GM19463 (cell line): Measurements from ENCODE around the gene EDN1.
"Not testable (repeated sequence)": the region's sequence is repeated elsewhere in the genome, so short reads cannot be mapped to it uniquely, and the experiment has no call there.

Experiments
- ATAC-seq: cut with Tn5 transposase; IDR thresholded peaks from one replicate; pipeline ENCODE4 v1.9.1; 2021; ENCODE audit warnings: mild to moderate bottlenecking, moderate library complexity; ENCODE audit not compliant: unreplicated experiment

The EDN1 gene

DNA sequence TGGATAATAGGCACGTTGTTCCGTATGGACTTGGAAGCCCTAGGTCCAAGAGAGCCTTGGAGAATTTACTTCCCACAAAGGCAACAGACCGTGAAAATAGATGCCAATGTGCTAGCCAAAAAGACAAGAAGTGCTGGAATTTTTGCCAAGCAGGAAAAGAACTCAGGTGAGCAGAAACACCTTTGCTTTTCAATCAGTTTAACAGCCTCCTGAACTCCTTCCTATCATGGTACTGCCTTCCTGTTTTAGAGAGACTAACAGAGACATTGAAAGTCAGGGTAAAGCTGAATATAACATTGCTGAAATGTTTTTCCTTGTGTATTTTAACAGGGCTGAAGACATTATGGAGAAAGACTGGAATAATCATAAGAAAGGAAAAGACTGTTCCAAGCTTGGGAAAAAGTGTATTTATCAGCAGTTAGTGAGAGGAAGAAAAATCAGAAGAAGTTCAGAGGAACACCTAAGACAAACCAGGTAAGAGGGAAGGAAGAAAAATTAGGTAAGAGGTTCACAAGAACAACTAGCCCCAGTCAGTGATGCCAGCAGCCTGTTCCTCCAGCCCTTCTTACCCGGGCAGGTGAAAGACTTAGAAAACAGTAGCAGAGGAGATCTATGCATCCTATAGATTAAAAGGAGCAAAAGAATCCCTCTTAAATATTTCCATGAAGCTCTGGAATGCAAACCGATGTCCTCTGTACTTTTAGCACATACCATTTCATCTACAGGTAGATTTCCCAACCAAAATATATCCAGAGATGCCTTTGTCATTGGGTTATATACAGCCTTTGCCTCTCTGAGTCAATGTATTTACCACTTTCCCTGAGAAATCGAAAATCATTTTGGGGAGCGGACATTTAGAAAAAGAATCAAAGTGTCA lies 4.0 kb downstream of the EDN1 start:
- no peak for ATAC-seq

DNA sequence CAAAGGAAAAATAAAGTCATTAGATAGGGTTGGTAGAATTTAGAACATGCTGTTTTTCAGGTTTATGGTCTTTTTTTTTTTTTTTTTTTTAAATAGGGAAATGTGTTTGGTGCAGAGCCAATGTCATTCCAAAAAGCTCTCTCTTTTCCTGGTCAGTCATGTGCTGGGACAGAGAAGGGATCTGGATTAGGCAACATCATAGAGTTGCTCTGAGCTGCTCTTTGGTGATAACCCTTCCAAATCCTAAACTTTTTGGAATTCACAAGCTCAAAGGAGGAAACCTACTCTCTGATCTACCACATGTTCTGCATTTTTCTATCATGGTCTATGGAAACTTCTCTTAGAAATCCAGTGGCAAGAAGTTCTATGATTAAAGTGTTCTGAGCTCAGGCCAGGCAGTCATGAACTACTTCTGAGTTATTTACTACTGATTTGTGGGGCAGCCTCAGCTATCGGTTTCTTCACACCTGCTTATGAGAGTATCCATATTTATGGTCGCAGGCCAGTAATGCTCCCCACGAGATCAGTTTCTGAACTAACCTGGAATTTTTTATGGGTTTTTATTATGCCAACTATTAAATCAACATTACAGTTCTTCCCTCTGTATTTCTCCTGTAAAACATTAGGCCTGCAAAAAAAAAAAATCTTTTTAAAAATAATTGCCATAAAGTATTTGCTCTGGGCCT lies 4.8 kb downstream of the EDN1 start:
- no peak for ATAC-seq

DNA sequence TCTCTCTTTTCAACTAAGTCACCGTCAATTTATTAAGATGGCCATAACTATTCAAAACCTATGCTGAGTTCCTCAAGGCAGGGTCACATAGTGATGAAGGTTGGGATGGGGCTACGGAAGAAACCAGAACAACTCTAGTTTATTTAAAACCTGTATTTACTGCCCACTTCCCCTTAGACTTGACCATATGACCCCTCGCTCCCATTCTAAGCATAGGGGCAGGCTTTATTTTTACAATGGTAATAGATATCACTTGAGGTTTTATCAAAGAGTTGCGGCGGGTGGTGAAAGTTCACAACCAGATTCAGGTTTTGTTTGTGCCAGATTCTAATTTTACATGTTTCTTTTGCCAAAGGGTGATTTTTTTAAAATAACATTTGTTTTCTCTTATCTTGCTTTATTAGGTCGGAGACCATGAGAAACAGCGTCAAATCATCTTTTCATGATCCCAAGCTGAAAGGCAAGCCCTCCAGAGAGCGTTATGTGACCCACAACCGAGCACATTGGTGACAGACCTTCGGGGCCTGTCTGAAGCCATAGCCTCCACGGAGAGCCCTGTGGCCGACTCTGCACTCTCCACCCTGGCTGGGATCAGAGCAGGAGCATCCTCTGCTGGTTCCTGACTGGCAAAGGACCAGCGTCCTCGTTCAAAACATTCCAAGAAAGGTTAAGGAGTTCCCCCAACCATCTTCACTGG lies 5.5 kb downstream of the EDN1 start:
- ATAC-seq = no peak

DNA sequence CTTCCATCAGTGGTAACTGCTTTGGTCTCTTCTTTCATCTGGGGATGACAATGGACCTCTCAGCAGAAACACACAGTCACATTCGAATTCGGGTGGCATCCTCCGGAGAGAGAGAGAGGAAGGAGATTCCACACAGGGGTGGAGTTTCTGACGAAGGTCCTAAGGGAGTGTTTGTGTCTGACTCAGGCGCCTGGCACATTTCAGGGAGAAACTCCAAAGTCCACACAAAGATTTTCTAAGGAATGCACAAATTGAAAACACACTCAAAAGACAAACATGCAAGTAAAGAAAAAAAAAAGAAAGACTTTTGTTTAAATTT lies 6.1 kb downstream of the EDN1 start:
- no peak for ATAC-seq

DNA sequence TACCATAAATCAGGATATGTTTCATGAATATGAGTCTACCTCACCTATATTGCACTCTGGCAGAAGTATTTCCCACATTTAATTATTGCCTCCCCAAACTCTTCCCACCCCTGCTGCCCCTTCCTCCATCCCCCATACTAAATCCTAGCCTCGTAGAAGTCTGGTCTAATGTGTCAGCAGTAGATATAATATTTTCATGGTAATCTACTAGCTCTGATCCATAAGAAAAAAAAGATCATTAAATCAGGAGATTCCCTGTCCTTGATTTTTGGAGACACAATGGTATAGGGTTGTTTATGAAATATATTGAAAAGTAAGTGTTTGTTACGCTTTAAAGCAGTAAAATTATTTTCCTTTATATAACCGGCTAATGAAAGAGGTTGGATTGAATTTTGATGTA lies 6.4 kb downstream of the EDN1 start:
- ATAC-seq = no peak

DNA sequence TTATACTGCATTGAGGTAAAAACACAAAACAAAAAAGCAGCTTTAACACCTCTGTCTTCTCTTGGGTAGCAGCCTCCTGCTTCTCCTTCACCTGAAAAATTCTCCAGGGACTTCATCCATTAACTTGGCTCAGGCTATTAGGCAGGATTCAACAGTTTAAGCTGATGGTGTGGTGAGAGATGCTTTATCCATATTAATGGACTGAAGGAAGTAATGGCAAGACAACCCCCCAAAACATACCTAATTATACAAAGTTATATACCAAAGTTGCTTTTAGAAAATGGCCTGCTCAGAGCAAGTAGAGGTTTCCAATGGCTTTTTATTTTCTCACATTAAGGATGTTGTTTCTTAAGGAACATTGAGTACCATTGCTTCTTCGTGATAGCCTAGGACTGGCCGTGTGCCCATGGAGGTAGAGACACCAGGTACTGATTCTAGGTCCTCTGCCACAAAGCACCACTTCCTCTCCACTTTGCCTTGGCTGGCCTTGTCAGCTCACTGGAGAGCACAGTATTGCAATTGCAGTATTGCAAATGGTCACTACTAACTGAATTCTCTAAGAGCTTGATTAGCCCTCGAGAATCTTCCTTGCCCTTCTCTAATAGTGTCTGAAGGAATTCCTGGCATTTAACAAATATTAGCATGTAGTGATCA lies 7.3 kb downstream of the EDN1 start:
- ATAC-seq = no peak

DNA sequence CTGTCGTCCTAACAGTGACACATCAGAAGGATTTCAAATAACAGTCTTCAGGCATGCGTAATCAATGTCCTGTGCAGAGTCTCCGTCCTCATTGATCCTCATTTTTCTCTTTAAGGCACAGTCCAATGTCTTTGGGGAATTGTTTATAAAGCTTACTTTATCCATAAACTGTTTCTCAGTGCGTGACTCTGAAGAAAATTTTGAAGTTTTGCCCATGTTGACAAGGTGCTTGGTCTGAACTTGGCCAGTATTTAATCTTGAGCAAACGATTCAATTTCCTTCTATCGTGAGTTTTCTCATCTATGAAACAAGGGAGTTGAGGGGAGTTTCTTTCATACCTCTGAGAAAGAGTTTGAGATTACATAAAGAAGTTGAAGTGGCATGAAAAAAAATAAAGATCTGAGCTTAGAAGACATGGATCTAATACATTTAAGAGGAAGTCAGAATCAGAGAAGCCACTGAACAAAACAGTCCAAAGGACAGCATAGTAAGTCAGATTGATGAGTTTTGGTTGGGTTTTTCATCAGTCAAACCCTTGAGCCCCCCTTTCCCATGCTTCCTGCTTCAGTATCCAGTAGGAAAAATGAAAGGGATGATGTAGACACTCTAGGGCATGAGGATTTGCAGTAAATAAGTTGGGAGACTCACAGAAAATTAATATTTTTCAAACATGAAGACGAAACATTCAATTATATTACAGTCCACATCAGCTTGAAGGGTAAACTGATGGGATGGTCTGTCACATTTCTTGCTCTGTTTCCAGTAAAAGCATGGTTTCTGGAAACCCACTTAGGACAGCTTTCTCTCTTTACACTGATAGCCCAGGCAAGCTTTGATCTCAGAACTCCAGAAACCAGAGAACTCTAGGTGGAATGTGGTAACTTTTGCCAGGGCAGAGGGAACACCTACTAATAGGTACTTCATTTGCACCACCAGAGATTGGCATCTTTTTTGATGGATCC lies 8.1 kb downstream of the EDN1 start:
- ATAC-seq = no peak

DNA sequence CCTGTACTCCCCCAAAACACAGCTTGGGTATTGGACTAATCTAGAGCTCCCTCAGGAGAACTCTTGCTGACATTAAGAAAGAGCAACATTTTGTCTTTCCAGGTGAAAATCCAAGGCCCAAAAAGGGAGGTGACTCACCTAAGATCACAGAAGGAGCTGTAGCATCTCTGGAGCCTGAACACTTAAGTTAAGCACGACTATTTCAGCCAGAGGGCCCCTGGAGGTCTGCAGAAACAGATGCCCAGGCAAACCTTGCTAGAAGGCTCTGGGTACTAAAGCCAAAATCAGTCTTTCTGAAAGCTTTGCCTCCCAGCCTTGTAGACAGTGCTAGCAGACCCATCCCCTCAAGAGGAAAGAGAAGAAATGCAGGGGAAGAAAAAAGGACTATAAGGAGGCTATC lies 8.8 kb downstream of the EDN1 start:
- no peak for ATAC-seq

DNA sequence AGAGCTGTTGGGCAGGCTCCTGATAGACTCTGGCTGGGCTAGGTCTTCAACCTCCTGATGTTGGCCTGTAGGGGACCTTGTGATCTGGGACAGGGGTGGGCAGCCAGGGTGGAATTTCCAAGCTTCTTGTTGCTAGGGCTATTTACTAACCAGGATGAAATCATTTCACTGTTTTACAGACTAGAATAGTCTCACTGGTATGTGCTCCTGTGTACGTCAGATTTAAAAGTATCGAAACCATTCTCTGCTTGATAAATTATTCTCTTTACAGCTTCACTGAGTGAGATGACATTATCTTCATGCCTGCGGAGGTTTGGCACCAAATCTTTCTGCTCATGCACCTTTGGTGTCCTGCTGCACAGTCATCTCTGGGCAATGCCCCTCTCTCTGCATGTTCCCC lies 10.9 kb downstream of the EDN1 start:
- ATAC-seq = no peak

DNA sequence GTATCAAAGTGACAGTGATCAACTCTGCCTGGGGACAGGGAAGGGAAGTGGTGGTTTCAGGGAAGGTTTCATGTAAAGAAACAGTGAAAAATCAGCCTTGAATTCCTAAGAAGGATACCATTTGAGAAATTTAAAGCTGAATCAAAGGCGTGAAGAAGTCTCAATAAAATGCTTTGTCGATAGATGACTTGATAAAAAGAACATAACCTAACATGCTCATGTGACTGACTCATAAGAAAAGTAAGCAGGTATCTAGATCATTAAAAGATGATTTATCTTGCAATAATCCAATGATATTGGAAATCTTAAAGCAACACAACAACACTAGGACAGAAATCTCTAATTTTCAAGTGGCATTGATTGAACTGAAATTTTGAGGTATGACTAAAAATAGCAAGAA lies 14.3 kb downstream of the EDN1 start:
- ATAC-seq = no peak

DNA sequence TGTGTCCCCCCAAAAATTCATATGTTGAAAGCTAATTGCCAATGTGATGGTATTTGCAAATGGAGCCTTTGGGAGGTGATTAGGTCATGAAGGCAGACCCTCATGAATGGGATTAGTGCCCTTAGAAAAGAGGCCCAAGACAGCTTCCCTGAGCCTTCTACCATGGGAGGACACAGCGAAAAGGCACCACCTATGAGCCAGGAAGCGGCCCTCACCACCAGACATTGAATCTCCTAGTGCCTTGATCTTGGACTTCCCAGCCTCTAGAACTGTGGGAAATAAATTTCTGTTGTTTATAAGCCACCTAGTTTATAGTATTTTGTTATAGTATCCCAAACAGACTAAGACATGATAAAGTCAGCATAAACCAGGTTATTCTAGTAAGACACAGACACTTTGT lies 18.9 kb downstream of the EDN1 start:
- ATAC-seq = no peak

DNA sequence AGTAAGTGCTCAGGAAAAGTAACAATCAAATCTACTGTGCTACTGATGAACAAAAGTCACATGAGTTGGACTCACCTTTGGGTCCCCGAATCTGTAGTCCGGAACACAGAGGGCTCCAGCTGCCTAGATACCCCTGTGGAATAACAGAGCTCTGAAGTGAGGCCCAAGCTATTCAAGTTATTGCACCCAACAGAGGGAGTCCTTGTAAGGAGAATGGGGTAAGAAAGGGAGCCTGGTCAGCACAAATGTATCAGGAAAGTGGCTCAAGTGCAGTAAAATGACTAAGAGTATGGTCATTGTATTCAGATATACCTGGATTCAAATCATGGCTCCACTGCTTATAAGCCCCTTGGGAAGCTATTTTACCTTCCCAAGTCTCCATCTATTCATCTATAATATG lies 20.9 kb downstream of the EDN1 start:
- ATAC-seq = no peak

DNA sequence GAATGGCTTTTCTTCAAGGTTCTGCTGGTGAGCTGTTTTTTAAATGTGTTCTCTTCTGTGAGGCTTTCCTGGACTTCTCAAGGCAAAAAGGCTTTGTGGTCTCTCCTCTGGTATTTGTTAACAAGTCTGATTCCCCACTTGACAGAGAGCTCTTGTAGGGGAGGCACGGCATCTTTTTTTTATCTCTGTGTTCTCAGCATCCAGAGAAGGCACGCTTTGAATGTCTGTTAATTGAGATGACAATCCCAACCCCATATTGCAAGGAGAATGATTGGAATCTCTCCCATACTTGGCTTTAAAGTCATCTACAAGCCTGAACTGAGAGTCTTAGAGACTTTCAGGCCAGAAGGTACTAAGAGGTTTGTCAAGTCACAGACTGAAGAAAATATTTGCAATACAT lies 22.6 kb downstream of the EDN1 start:
- no peak for ATAC-seq

DNA sequence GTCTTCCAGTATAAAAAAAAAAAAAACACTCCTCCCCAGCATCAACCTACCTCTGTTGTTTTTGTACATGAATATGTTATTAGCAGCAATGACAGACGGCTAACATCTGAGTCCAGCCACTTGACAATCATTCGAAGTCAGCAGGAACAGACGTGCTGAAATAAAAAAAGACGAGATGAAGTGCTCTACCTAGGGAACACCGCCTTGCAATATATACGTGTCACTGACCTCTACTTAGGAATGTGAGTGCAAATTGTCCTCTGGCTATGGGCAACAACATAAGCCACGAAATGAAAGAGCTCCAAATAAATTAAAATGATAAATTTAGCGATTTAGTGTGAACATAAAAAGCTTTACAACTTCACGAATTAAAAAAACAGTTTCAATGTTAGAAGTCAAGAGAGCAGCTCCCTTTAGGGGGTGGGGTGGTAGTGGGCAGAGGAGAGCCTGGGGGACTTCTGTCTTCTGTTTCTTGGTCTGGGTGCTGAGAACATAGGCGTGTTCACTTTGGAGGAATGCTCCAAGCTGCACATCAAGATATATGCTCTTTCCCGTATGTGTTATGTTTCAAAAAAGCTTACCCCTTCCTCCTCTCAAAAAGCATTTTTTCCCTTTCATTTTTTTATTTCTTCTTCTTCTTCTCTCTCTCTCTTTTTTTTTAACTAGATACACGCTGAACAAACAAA lies 23.3 kb downstream of the EDN1 start:
- ATAC-seq = no peak

DNA sequence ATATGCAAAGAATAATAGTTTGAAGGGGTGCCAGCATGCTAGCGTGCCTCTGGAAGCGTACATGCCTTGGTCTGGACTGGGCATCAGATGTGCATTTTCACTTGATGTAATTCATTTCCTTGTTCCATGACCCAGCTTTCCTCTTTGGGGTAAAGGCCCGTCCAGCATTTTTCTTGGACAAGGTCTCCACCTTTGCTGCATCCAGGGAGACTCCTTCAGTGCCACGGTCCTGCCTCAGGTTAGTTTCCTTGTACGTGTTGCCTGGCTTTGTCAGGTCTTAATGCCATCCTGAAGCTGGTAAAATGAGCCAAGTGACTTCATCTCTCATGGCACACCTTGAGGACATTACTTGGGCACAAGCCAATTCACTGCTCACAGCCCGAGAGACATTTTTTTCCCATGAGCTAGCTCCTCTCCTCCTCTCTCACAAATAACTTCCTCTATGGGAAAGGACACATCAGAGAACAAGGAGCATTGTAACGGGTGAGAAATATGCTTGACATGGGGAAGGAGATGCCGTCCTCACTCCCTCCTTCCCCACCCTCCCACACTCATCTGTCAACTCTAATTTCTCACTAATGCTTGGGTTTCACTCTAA lies 23.9 kb downstream of the EDN1 start:
- ATAC-seq = no peak

DNA sequence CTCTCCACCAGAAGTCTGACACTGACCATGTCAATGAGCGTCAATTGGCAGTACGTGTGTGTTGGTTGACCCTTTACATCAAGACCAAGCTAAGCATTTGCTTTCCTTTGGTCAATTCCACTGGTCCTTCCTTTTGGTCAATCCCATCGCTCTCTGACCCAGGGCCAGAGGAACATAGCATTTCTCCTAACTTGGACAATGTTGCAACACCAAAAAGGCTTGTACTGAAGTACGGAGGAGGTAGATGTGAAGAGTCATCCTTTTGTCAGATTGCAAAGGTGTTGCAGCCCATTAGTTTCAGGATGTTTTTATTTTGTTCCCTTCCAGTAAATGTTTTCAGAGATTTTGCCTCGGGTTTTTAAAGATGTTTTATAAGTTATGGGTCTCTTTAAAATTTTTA lies 24.6 kb downstream of the EDN1 start:
- no peak for ATAC-seq

DNA sequence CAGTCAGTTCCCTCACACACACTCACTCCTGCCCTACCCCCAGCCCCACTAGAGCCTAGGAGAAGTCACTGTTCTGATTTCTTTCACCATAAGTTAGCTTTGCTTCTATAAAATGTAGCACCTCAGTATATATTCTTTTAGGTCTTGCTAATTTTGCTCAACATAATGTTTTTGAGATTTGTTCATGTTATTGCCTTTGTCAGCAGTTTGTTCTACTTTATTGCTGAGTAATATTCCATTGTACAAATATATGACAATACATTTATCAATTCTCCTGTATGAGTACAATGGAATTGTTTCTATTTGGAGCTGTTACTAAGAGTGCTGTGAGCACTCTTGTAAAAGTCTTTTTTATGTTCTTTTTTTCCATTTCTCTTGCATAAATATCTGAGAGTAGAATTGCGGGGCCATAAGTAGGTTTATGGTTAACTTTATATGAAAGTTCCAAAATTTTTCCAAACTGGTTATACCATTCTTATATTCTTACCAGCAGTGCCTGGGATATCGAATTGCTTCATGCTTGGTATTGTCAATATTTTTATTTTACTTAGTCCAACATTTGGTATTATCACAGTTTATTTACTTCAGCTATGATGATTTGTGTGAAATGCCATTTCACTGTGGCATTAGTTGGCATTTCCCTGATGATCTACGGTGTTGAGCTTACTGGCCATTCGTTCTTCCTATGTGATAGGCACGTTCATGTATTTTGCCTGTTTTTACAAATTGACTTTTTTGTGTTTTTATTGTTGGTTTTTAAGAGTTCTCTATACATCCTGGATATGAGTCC lies 25.3 kb downstream of the EDN1 start:
- ATAC-seq = no peak

DNA sequence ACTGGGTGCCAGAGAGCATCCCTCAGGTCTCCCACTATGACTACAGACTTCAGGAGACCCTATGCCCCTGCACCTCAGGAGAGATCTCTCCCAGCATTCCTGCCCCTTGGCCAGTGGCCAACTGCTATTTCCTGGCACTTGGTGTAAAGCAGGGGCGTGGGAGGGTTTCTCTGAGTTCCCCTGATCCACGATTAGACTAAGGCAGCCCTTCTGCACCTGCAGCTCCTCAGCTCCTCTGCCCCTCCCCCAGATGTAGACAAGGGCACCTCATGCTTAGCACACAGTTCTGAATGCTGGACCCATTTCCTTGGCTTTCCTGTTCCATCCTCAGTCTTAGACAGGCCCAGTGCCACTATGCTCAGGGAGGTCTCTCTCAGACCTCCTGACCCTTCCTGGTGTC lies 28.6 kb downstream of the EDN1 start:
- no peak for ATAC-seq

DNA sequence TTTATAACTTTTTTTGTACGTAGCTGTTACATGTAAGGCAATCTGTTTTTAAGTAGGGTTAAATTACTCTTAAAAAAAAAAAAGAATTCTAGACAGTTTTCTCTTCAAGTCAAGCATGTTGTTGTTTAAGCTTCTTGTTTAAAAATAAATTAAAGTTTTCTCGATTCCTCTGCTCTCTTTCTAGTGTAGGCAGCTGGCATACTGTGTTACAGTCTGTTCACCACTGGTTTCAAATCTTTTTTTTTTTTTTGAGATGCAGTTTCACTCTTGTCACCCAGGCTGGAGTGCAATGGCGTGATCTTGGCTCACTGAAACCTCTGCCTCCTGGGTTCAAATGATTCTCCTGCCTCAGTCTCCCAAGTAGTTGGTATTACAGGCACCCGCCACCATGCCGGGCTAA lies 29.9 kb downstream of the EDN1 start:
- not testable (repeated sequence) for ATAC-seq
